GM11168 (cell line): Measurements from ENCODE around the gene HDLBP.
"Not testable (repeated sequence)": the region's sequence is repeated elsewhere in the genome, so short reads cannot be mapped to it uniquely, and the experiment has no call there.

Source experiments
- in situ Hi-C: fragments of 300-500 bp; cut with MboI; formaldehyde crosslinking; loops from one replicate; pipeline ENCODE4 v1.12.0; 2022; ENCODE audit warnings: low sequenced_read_pairs; ENCODE audit not compliant: unreplicated experiment

The HDLBP gene

GRCh38 chr2:241279413-241279812 is 36.1 kb downstream of the HDLBP start:
- in situ Hi-C loops, result no loop called here

- in situ Hi-C loops, result not testable (repeated sequence)
Measured at GRCh38 chr2:241278306-241278705, 37.2 kb downstream of the HDLBP start.

DNA sequence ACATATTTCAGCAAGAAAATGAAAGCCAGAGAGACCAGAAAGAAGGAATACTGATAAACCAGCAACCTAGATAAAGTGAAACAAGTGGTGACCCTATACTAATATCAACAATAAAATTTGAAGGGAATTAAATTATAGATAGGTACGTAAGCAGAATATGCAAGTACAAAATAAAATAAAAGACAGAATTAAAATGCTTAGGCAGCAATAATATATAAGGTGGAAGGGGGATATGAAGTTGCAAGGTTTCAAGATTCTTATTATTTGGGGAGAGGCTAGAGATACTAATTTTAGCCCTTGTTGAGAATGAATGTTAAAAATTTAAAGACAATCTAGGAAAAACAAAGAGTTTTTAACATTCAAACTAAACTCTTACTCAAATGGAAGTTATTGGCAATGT is 39.6 kb downstream of the HDLBP start:
- in situ Hi-C loops, result no loop called here

GRCh38 chr2:241275504-241275903 is 40.0 kb downstream of the HDLBP start:
- in situ Hi-C loops, result no loop called here

- in situ Hi-C loops, result no loop called here
Measured at GRCh38 chr2:241274127-241274526, 41.3 kb downstream of the HDLBP start.

DNA sequence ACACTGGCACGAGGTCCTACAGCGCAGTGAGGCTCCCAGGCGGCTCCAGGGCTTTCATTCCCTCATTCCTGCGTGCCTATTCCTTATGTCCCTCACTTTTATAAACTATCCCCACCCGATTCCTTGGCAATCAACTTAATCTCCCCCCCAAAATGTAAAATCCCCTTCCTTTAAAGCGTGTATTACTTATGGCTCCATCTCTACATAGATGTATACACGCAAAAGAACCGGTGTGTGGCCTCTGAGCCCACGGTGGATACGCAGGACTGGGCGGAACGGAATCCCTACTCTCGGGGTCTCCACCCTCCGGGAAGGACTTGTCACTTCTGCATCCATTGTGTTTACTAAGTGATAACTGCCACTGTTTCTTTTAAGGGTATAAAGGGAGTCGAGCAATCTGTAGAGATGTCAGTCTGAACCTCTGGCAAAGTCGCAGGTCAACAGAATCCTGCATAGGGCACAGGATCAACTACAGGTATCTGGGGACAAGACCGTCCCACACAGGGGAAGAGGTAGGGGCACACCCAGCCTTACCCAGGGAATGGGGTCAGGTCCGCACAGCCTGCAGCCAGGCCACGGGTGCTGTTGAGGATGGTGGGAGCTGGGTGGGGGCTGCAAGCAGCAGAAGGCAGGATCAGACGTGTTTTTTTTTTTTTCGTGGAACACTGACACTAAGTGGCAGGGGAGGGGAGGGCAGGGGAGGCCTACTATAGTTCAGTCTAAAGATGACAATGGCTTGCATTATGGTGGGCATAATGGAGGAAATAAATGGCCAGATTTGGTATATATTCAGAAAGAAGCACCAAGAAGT is 42.1 kb downstream of the HDLBP start:
- in situ Hi-C loops, result no loop called here

GRCh38 chr2:241272303-241273209 is 42.9 kb downstream of the HDLBP start:
- in situ Hi-C loops, result no loop called here

GRCh38 chr2:241271706-241272302 is 43.7 kb downstream of the HDLBP start:
- in situ Hi-C loops, result no loop called here

- in situ Hi-C loops, result no loop called here
Measured at GRCh38 chr2:241270531-241270930, 44.9 kb downstream of the HDLBP start.

- in situ Hi-C loops, result no loop called here
Measured at GRCh38 chr2:241269707-241270520, 45.6 kb downstream of the HDLBP start.

DNA sequence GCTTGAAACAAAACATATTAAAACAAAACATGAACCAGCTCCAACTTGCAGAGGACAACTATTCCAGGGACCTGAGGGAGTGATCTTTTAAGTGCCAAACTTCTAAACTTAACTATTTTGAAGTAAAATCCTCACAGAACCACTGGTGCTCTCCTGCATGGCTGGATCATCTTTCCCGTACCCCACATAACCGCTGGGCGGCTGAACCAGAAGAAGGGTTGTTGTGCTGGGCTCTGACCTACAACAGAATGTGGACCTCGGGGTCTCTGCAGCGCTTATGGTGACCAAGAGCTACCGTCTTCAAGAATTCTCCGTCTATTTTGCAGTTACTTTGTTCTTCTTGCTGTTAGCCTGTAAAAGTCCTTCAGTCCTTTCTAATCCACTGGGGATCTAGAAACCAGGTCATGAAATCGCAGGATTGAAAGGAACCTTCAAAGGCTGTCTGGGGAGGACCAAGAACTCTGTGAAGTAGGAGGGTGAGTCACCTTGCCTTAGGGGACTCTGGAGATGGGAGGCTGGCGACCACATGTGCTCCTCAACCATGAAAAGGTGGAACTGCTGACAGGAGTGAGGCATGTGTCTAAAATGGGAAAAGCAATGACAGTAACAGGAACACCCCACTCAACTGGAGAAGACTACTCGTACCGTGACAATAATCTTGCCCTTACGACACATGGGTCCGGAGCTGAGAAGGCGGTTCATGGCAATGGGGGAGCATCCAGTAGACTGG is 46.6 kb downstream of the HDLBP start:
- in situ Hi-C loops, result no loop called here

DNA sequence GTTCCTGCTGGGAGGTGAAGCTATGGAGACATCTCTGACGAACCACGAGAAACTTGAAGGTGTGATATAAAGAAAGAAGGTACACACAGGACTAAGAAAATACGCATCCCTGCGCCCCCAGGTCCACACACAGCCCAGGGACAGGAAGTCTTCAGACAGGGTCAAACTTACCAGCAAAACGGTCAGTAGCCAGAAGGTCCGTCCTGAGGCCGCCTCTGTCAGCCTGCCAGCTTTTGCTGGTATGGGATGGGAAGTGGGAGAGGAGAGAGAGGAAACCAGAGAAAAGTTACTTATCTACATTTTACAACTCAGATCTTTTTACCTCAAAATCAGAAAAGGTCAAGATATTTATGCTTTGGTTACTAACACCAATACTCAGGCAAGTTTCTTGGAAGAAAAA is 47.2 kb downstream of the HDLBP start:
- in situ Hi-C loops, result no loop called here

GRCh38 chr2:241267249-241268067 is 48.0 kb downstream of the HDLBP start:
- in situ Hi-C loops, result no loop called here

- in situ Hi-C loops, result no loop called here
Measured at GRCh38 chr2:241265506-241265905, 50.0 kb downstream of the HDLBP start.

DNA sequence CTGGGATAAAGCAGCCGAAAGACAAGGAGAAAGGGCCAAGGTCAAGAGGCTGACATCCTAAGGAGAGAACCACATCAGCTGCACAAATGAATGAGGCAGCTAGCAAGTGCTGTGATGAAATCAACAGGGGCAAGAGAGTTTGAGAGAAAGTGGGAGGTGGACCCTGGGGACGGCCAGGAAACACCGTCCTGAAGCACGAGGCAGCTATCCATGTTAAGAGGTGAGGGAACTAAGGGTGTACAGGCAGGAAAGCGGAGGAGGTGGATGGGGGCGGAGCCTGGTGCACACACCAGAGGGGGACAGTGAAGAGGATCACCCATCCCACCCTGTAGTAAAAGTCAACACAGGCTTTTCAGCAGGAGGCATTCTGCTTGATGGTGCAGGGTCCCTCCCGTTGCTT is 52.4 kb downstream of the HDLBP start:
- in situ Hi-C loops, result no loop called here

DNA sequence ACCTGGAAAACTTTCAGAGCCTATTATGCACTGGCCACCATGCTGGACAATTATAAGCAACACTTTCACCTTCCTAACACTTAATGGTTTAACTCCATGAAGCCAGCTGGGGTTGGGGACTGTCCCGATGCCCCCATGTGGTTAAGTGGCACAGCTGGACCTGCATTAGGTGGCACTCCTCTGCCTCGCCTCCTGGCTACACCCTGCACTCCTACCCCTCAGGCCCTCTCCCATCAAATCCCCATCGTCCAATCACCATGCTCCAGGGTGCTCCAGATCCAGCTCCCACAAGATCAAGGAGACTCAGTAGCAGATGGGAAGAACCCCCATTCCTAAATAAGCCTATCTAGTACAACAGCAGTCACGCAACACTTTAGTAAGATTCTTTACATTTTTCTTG is 53.8 kb downstream of the HDLBP start:
- in situ Hi-C loops, result no loop called here

GRCh38 chr2:241260911-241261310 is 54.6 kb downstream of the HDLBP start:
- in situ Hi-C loops, result no loop called here

DNA sequence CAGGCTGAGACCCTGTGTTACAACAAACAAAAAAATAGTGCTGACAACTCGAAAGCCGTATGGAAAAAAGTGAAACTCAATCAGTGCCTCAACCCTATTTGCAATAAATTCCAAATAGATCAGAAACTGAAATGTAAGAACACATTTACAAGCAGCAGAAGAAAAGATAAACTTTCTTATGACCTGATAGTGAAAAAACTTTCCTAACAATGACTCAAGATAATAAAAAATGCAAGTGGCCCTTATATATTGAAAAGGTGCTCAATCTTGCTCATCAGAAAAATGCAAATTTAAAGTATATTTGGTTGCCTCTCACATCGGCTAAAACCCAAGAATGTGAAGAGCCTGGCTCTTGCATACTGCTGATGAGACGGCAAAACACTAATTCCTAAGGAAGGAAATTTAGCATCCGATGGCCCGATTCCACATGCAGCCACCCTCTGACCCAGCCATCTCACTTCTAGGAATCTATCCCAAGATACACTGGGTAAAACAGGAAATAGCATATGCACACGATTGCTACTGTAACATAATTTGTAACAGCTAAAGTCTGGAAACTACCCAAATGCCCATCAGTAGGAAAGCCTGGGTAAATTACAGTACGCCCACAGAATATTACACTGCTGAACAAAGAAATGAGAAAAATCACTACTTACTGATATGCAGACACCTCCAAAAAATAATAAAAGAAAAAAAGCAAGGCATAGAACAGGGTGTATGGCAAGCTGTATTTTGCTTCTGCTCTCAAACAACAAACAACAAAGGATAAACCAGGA is 56.8 kb downstream of the HDLBP start:
- in situ Hi-C loops, result no loop called here
